ENCODE results near the gene CTDSPL. TPM values are rescaled to one million over a fixed set of nuclear protein-coding genes. Genes with fewer than 3 reads are reported as not detected.
"Not testable (repeated sequence)": the region's sequence is repeated elsewhere in the genome, so short reads cannot be mapped to it uniquely, and the experiment has no call there.

Gene CTDSPL
- total and polyA plus RNA-seq, 2 of the 8 experiments (the other 6 are each of a cell fraction or from before 2014, with no cell fraction given) = 20.3 to 42.2 TPM

DNA sequence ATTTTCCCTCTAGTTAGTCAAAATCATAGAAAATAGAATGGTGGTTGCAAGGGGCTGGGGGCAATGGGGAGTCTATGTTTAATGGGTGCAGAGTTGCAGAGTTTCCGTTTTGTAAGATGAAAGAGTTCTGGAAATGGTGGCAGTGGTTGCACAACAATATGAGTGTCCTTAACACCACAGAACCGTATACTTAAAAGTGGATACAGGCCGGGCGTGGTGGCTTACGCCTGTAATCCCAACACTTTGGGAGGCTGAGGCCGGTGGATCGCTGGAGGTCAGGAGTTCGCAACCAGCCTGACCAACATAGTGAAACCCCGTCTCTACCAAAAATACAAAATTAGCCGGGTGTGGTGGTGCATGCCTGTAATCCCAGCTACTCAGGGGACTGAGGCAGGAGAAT lies 126.7 kb downstream of the CTDSPL start:
- H3K56ac ChIP-seq (replicated peaks; ENCODE audit: insufficient read length, low read depth, low read length); H3K27ac ChIP-seq (ENCODE audit: low read depth, low read length); H3K4me2 ChIP-seq (ENCODE audit: insufficient read depth in 1 of 2, low read depth in 2 of 2, low read length in 2 of 2); H3K4ac ChIP-seq (replicated peaks; ENCODE audit: insufficient read length, low read depth, low read length); H3K18ac ChIP-seq (ENCODE audit: extremely low read depth, low read length); H3K36me3 ChIP-seq (ENCODE audit: control insufficient read depth in 2 of 4, insufficient read depth in 4 of 4, low read length in 3 of 4); H3K27me3 ChIP-seq (replicated peaks in 1 of 4; ENCODE audit: control insufficient read depth in 3 of 4, extremely low read depth in 1 of 4, insufficient read depth in 3 of 4, low read length in 3 of 4); H4K20me1 ChIP-seq (replicated peaks in 1 of 2; ENCODE audit: control insufficient read depth in 1 of 2, insufficient read depth in 2 of 2, low read length in 2 of 2); H3K14ac ChIP-seq (ENCODE audit: insufficient read length); H3K4me1 ChIP-seq (replicated peaks in 1 of 4; ENCODE audit: control insufficient read depth in 3 of 4, insufficient read depth in 4 of 4, low read length in 3 of 4); H3K9me3 ChIP-seq (ENCODE audit: insufficient read depth in 2 of 2, low read depth in 1 of 2, low read length in 1 of 2); H3K4me3 ChIP-seq (ENCODE audit: extremely low read depth in 1 of 4, insufficient read depth in 2 of 4, low read depth in 3 of 4, low read length in 4 of 4); H2BK15ac ChIP-seq (ENCODE audit: low read length); H3K23ac ChIP-seq (ENCODE audit: insufficient read length); H2AK5ac ChIP-seq (ENCODE audit: low read depth, low read length); H2BK5ac ChIP-seq (ENCODE audit: low read depth, low read length); DNase-seq (ENCODE audit: low read depth in 1 of 2, low spot score in 2 of 2); H2BK120ac ChIP-seq (replicated peaks; ENCODE audit: low read depth, low read length); H2AFZ ChIP-seq (ENCODE audit: low read length); H3K79me2 ChIP-seq (ENCODE audit: control insufficient read depth in 1 of 2, insufficient read depth in 2 of 2, low read length in 2 of 2); H4K5ac ChIP-seq (ENCODE audit: insufficient read length, low read depth, low read length); H2BK12ac ChIP-seq (ENCODE audit: low read depth, low read length); H3K9ac ChIP-seq (replicated peaks in 1 of 4; ENCODE audit: extremely low read depth in 1 of 4, low read depth in 3 of 4, low read length in 3 of 4); H2BK20ac ChIP-seq (ENCODE audit: low read length); H4K8ac ChIP-seq (ENCODE audit: extremely low read depth, insufficient read depth, low read length); H3K79me1 ChIP-seq (ENCODE audit: low read depth, low read length); POLR2A ChIA-PET (ENCODE audit: partially characterized antibody); H3K23me2 ChIP-seq (ENCODE audit: low read depth, low read length); FAIRE-seq; H4K91ac ChIP-seq (replicated peaks; ENCODE audit: insufficient read length, low read length): not testable (repeated sequence)
- CTCF ChIA-PET (ENCODE audit: partially characterized antibody) = interaction anchor here (0.9 to 9.0 kb wide), 4 partner anchors 9 to 136 kb away, joined by 4 to 134 read pairs (median 20); no protein-coding TSS in a partner anchor
- WGBS, 2 experiments (ENCODE audit: extremely low coverage in 1 of 2, insufficient coverage in 1 of 2, insufficient read length in 1 of 2, insufficient replicate concordance in 2 of 2, low coverage in 1 of 2, low lambda C conversion rate in 2 of 2, missing lambda C conversion rate in 1 of 2) = 90% methylated on average over 10 of the region's 10 CpGs; no CpG with 5 or more reads in 1 of the 2 experiments
